B cell (primary cell): ENCODE data around the gene NTM.

Source experiments
- CTCF ChIP-seq: fragments of 200-600 bp; IDR thresholded peaks from one replicate; pipeline ENCODE4 v1.8.0; 2022; ENCODE audit warnings: antibody characterized with exemption, mild to moderate bottlenecking
- EZH2 ChIP-seq: IDR thresholded peaks from 2 replicates; pipeline ENCODE4 v1.6.1; 2012; ENCODE audit warnings: borderline replicate concordance, low read depth, mild to moderate bottlenecking, moderate library complexity, low read length; ENCODE audit not compliant: insufficient read depth, poor library complexity, severe bottlenecking

GRCh38 chr11:131667566-131667965 lies 297.2 kb downstream of the NTM start:
- TF ChIP-seq CTCF (no peak), EZH2 (no peak)
